HG03565 (cell line): Measurements from ENCODE around the gene DNAH8.
"Not testable (repeated sequence)": the region's sequence is repeated elsewhere in the genome, so short reads cannot be mapped to it uniquely, and the experiment has no call there.

Source experiments
- ATAC-seq: cut with Tn5 transposase; IDR thresholded peaks from one replicate; pipeline ENCODE4 v1.9.1; 2021; ENCODE audit warnings: mild to moderate bottlenecking, moderate library complexity; ENCODE audit not compliant: unreplicated experiment

The DNAH8 gene

GRCh38 chr6:38715016-38715689 lies at the start of gene DNAH8:
TSS of gene DNAH8 (plus strand) at chr6:38715311. CDS start at chr6:38722810, 7,499 bp downstream.
- no peak for ATAC-seq

- ATAC-seq: peak; percentile 87
Observed at GRCh38 chr6:38671885-38672467, 43.1 kb upstream of the DNAH8 start.

GRCh38 chr6:38673397-38674165 lies 41.5 kb upstream of the DNAH8 start:
- ATAC-seq: no peak

DNA sequence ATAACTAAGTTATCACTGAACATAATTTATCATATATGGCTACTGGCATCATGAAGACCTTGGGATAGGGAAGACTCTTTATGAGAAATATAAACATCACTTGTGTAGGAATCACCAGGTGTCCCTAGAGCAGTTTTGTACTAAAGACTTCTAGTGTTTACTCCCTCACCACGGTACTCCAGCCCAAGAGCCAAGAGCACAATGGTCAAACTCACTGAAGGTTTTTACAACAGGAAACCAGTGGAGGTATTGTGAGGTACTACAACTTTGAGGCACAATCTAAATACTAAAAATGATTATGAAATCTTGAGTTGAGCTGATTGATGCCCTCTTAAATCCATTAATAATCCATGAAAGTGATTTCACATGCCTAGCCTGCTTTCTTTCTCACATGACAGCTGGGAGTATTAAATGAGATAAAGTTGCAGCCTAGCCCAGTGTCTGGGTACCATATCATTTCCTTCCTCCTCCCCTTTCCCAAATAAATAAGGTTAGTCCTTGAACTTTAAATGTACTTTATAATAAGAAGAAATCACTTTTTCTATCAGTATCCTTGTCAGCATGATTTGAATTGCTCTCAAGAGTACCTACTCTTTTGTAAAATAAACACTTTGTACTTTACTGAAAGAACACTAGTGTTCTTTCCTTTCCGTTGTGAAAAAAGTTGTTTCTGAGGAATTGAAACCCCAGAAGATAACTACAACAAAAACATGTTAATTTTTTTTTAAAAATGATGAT lies 38.7 kb upstream of the DNAH8 start:
- no peak for ATAC-seq

- ATAC-seq: no peak
Observed at GRCh38 chr6:38676974-38677544, 38.1 kb upstream of the DNAH8 start.

GRCh38 chr6:38678178-38678760 lies 36.8 kb upstream of the DNAH8 start:
- no peak for ATAC-seq

DNA sequence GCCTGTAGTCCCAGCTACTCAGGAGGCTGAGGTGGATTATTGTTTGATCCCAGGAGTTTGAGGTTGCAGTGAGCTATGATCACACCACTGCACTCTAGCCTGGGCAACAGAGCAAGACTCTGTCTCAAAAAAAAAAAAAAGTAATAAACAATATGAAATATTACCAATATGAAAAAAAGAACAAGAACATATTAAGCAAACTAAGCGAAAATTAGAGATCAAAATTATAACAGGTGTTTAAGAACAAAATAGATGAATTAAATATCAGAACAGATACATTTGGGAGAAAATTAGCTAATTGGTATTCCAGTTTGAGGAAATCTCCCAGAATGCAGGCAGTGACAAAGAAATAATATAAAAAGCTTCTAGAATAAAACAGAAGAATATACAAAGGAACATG lies 35.4 kb upstream of the DNAH8 start:
- ATAC-seq: no peak

DNA sequence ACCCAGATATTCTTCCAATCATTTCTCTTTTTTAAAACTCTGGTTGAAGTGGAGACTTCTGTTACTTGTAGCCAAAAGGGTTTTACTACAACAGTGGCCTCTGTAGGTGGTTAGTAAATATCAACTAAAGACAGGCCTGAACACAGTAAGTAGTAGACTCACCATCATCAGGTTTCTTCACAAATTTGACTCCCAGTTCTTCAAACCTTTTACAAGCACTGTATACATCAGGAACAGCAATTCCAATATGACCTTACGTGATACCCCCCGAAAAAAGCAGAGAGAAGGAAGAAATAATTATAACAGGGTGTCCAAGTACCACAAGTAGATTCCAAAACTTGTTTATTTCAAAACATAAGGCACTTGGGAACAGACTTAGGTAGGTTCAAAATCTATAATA lies 33.3 kb upstream of the DNAH8 start:
- no peak for ATAC-seq

DNA sequence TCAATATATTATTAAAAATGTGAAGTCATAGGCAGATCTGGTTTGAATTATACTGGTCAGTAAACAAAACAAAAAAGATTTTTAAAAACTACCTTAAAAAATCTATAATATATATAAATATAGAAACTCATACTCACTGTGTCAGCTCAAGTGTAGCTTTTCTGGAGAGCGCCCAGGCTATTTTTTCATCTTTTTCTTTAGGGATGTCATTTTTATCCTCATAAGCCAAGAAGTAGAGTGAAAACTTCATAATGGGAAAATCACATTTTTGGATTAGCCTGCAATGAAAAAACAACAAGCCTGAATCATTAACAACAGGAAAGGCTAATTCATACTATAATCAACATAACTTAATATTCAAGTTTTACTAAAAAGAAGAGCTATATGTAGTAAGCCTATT lies 30.9 kb upstream of the DNAH8 start:
- no peak for ATAC-seq

- ATAC-seq: no peak
Observed at GRCh38 chr6:38684904-38685303, 30.2 kb upstream of the DNAH8 start.

DNA sequence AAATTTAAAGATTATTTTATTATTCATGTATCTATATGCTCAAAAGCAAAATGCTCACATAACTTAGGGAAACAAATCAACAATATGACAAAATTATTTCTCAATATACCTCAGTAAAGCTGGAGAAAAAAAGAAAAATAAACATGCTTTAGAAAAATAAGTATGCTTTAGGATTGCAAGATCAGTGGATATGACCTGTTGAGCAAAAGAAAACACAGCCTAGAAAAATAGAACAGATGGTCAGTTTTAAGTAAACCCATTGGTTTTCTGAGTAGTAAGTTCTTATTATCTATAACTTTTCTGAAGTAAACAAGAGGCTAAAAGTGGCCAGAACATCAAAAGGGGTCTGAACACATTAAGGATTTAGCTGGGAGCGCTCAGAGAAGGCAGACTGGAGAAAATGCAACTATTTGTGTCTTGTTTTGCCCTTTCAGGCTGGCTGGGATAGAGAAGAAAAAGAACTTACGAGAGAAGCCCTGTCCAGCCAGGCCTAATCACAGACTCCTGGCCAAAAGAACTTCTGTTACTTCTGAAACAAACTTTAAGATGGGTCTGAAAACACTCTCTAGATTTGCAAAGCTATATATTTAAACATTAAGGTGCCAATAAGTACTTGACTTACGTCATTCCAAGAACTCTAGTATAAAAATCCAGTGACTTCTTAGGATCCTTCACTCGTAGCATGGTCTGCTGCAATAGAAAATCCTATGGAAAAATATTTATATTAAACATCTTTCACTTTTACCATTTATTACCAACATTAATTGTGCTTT lies 28.7 kb upstream of the DNAH8 start:
- no peak for ATAC-seq

DNA sequence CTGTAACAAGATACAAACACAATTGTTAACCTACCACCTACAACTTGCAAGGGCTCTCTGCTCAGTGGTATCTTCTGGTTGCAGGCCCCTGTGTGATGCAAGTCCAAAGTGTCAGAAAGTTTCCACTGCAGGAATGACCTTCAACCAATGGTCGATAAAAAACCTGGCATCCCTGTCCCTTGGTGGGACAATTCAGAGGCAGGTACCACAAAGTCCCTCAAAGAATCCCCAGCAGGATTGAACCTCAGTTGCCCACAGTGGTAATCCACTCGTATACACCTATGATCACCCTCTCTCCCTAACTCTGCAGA lies 28.1 kb upstream of the DNAH8 start:
- ATAC-seq: no peak

DNA sequence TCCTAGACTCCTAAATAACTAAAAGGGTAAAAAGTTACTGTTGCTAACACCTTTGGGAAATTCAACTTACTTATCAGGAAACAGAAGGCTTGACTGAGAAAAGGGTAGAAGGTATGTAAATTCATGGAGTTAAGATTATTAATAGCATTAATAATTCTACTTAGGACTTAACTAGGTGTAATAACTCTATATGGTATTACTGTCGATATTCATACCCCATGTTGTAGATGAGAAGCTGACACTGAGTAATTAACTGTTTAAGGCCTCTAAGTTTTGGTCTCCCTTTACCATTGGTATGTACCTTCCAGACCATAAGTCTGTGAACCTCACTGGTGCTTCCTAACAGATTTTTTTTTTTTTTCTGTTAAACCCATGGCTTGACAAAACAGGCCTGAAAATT lies 27.6 kb upstream of the DNAH8 start:
- ATAC-seq: no peak

DNA sequence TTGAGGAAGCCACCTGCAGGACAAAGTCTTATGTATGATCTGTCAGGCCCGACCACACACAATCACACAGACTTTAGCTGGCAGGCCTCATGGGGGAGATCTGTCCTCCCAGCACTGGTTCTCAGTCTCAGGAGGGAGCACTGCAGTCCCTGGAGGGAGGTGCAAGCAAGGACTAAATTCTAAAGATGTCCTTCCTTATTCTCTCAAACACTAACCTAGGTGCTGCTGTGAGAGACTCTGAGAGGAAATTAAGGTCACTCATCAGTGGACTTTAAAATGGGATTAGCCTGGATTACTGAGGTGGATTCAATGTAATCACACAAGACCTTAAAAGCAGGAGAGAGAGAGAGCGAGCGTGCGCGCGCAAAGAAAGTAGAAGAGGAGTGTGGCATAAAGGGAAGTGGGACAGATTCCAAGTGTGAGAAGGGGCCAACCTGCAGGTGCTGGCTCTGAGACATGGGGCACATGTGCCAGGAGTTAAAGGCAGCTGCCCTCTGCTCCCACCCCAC lies 26.5 kb upstream of the DNAH8 start:
- ATAC-seq: no peak

DNA sequence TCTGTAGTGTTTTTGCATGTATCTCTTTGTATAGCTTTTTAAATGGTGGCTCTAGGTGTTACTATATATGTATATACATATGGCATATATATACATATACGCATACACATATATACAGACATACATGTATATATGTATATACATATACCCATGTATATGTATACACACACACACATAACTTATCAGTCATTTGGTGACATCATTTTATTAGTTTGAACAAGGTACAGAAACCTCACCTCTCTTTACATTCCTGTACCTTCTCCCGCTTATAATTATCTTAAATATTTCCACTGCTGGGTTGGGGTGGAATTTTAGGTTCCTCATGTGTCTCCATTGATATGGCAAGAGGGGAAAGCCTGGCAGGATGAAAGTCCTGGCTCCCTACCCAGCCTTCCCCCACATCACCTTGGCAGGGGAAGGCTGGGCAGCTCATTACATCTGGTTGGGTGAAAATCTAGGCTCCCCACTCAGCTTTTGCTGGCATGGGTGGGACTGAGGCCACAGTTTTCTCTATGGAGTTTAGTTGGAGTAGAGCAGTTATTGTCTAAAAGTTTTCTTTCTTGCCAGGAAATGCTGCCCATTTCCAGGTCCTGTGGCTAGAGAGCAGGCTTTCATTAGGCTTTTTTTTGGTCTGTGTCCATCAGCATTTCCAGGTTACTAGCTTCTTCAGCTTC lies 19.7 kb upstream of the DNAH8 start:
- ATAC-seq: no peak

GRCh38 chr6:38695933-38696332 lies 19.2 kb upstream of the DNAH8 start:
- no peak for ATAC-seq

GRCh38 chr6:38696345-38696744 lies 18.8 kb upstream of the DNAH8 start:
- ATAC-seq: no peak

- ATAC-seq: no peak
Observed at GRCh38 chr6:38697846-38698245, 17.3 kb upstream of the DNAH8 start.

DNA sequence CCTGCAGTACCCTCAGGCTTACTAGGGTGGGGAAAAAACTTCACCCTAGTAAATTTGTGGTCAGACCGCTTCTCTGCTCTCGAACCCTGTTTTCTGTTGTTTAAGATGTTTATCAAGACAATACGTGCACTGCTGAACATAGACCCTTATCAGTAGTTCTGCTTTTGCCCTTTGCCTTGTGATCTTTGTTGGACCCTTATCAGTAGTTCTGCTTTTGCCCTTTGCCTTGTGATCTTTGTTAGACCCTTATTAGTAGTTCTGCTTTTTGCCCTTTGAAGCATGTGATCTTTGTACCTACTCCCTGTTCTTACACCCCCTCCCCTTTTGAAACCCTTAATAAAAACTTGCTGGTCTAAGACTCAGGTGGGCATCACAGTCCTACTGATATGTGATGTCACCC lies 15.4 kb upstream of the DNAH8 start:
- ATAC-seq: not testable (repeated sequence)
